HepG2 (cell line): Measurements from ENCODE around the gene SHC1. TPM values are rescaled to one million over a fixed set of nuclear protein-coding genes. Genes with fewer than 3 reads are reported as not detected.

Source experiments
- ATAC-seq: fragments of 200-7000 bp; cut with Tn5 transposase; 3 replicates; pipeline ENCODE4 v1.9.1; 2020; ENCODE audit warnings: mild to moderate bottlenecking, moderate library complexity
- BruUV-seq: library from RNA; stranded (reverse); fragments of 400-500 nt; replicated peaks from 2 replicates; lab custom pipeline; 2021; lab: Mats Ljungman, UMichigan
- CTCF ChIA-PET: fragments of 300-600 bp; formaldehyde crosslinking; extraction: SDS; loops from one replicate; lab custom pipeline; 2021; ENCODE audit warnings: low total read pairs, inconsistent platforms, low intra/inter-chr PET ratio; lab: Yijun Ruan, JAX
- POLR2A ChIA-PET: fragments of 350-600 bp; sonication (Branson Sonifier 250); formaldehyde crosslinking; loops from one replicate; lab custom pipeline; 2020; ENCODE audit warnings: antibody characterized with exemption, inconsistent platforms; lab: Yijun Ruan, JAX
- DNase-seq: peaks from one replicate; pipeline ENCODE4 v3.0.0-alpha.2; 2015; ENCODE audit warnings: low spot score
- FAIRE-seq: peaks from 3 replicates; lab custom pipeline; 2011; peaks lifted over from hg19 to GRCh38; lab: Jason Lieb, UNC
- H2AFZ ChIP-seq: one replicate; pipeline ENCODE4 v1.6.1; 2011; ENCODE audit warnings: low read length, inconsistent platforms
- H3K27ac ChIP-seq: fragments of 300-600 bp; 3 replicates; pipeline ENCODE4 v1.8.0; 2011; ENCODE audit warnings: mixed run types, mild to moderate bottlenecking, mixed read lengths, low read length, inconsistent platforms; ENCODE audit not compliant: insufficient read depth; ENCODE audit errors: extremely low read length
- H3K27me3 ChIP-seq, 2 experiments: fragments of 200-600 bp in 1 of 2; 2 replicates in 1 of 2; 3 replicates in 1 of 2; pipeline versions ENCODE4 v1.6.0 to v1.8.0; 2011; ENCODE audit warnings: low read length in 2 of 2, mild to moderate bottlenecking in 2 of 2, moderate library complexity in 2 of 2, inconsistent platforms in 1 of 2; ENCODE audit not compliant: insufficient read depth in 2 of 2, control insufficient read depth in 1 of 2
- H3K36me3 ChIP-seq, 2 experiments: fragments of 200-600 bp in 1 of 2; replicated peaks in 1 of 2; 2 replicates in 1 of 2; 3 replicates in 1 of 2; pipeline versions ENCODE4 v1.5.1 to v1.8.0; 2011; ENCODE audit warnings: low read length in 2 of 2, inconsistent platforms in 1 of 2; ENCODE audit not compliant: insufficient read depth in 2 of 2, control insufficient read depth in 1 of 2
- H3K4me1 ChIP-seq: 2 replicates; pipeline ENCODE4 v1.5.1; 2012; ENCODE audit warnings: low read length, inconsistent platforms; ENCODE audit not compliant: insufficient read depth
- H3K4me2 ChIP-seq: 2 replicates; pipeline ENCODE4 v1.6.0; 2011; ENCODE audit warnings: low read depth, low read length, inconsistent platforms
- H3K4me3 ChIP-seq, 3 experiments: fragments of 200-600 bp in 1 of 3; sonication (generic), shearing (Covaris generic) in 1 of 3; replicated peaks in 1 of 3; 2 replicates each; pipeline ENCODE4 v1.5.1; 2011 to 2016; ENCODE audit warnings: low read length in 3 of 3, inconsistent platforms in 2 of 3, low read depth in 2 of 3, mild to moderate bottlenecking in 2 of 3, control low read depth in 1 of 3, mixed read lengths in 1 of 3; ENCODE audit not compliant: insufficient read depth in 1 of 3
- H3K79me2 ChIP-seq: one replicate; pipeline ENCODE4 v1.6.1; 2011; ENCODE audit warnings: low read length, inconsistent platforms; ENCODE audit not compliant: insufficient read depth
- H3K9ac ChIP-seq: 2 replicates; pipeline ENCODE4 v1.6.0; 2011; ENCODE audit warnings: mild to moderate bottlenecking, low read depth, low read length, inconsistent platforms; ENCODE audit not compliant: insufficient read depth
- H3K9me3 ChIP-seq: 2 replicates; pipeline ENCODE4 v1.5.1; 2012; ENCODE audit warnings: mild to moderate bottlenecking, low read length
- H4K20me1 ChIP-seq: 2 replicates; pipeline ENCODE4 v1.6.0; 2011; ENCODE audit warnings: inconsistent platforms, mild to moderate bottlenecking, low read length, moderate library complexity; ENCODE audit not compliant: insufficient read depth
- ETV5 ChIP-seq: IDR thresholded peaks from 2 replicates; pipeline ENCODE4 v1.6.1; 2018; ENCODE audit warnings: missing biosample characterization, missing genetic modification reagents, inconsistent platforms, borderline replicate concordance
- KDM3A ChIP-seq: IDR thresholded peaks from 2 replicates; pipeline ENCODE4 v1.6.1; 2018; ENCODE audit warnings: low read depth, missing compliant biosample characterization
- MEIS2 ChIP-seq: sonication (generic); formaldehyde crosslinking; IDR thresholded peaks from 2 replicates; pipeline ENCODE4 v1.9.0; 2021; ENCODE audit warnings: mild to moderate bottlenecking, missing genetic modification reagents
- POGK ChIP-seq: sonication (generic); formaldehyde crosslinking; conservative IDR thresholded peaks from 2 replicates; pipeline ENCODE4 v1.8.0; 2022; ENCODE audit warnings: mild to moderate bottlenecking, moderate library complexity, missing genetic modification reagents
- RAD21 ChIP-seq: fragments of 450-650 bp; formaldehyde crosslinking; IDR thresholded peaks from 2 replicates; pipeline ENCODE4 v1.5.0; 2020; ENCODE audit warnings: mild to moderate bottlenecking
- SRSF4 ChIP-seq: fragments of 200-400 bp; formaldehyde crosslinking; IDR thresholded peaks from one replicate; pipeline ENCODE4 v1.6.1; 2018; ENCODE audit warnings: mild to moderate bottlenecking, low read depth, low read length, moderate library complexity; ENCODE audit not compliant: poor library complexity, severe bottlenecking
- TRIM24 ChIP-seq: sonication (generic); formaldehyde crosslinking; IDR thresholded peaks from 2 replicates; pipeline ENCODE4 v1.8.0; 2022; ENCODE audit warnings: mild to moderate bottlenecking, missing genetic modification reagents
- WIZ ChIP-seq: sonication (generic); formaldehyde crosslinking; IDR thresholded peaks from 2 replicates; pipeline ENCODE4 v1.5.1; 2020; ENCODE audit warnings: mild to moderate bottlenecking, missing genetic modification reagents
- ZFP36L1 ChIP-seq: sonication (generic); formaldehyde crosslinking; IDR thresholded peaks from 2 replicates; pipeline ENCODE4 v1.8.0; 2022; ENCODE audit warnings: mild to moderate bottlenecking, missing genetic modification reagents, moderate library complexity
- ZMAT3 ChIP-seq: sonication (generic); formaldehyde crosslinking; conservative IDR thresholded peaks from 2 replicates; pipeline ENCODE4 v1.7.0; 2021; ENCODE audit warnings: missing genetic modification reagents
- ZNF264 ChIP-seq: sonication (generic); formaldehyde crosslinking; IDR thresholded peaks from 2 replicates; pipeline ENCODE4 v1.4.0; 2020; ENCODE audit warnings: missing genetic modification reagents
- ZNF317 ChIP-seq: sonication (generic); formaldehyde crosslinking; IDR thresholded peaks from 2 replicates; pipeline ENCODE4 v1.5.0; 2020; ENCODE audit warnings: mild to moderate bottlenecking, missing genetic modification reagents
- ZNF557 ChIP-seq: sonication (generic); formaldehyde crosslinking; IDR thresholded peaks from 2 replicates; pipeline ENCODE4 v1.4.0; 2020; ENCODE audit warnings: missing genetic modification reagents
- ZNF709 ChIP-seq: sonication (generic); formaldehyde crosslinking; IDR thresholded peaks from 2 replicates; pipeline ENCODE4 v1.5.0; 2020; ENCODE audit warnings: mild to moderate bottlenecking, missing genetic modification reagents
- WGBS: methylation state at CpG from one replicate; pipeline ENCODE4 v1.1.6; 2017; ENCODE audit warnings: low lambda C conversion rate; 5-methylcytosine and 5-hydroxymethylcytosine counted together
- in situ Hi-C: cut with HindIII; loops from 2 replicates; pipeline ENCODE4 v1.10.0; 2017; ENCODE audit warnings: low pct_unique_long_range_greater_than_20kb; ENCODE audit not compliant: extremely low pct_ligation_motif_present
- intact Hi-C: fragments of 100-400 bp; cut with micrococcal nuclease; formaldehyde crosslinking; loops from one replicate; pipeline ENCODE4 v1.10.0; 2022; ENCODE audit not compliant: unreplicated experiment
- polyA plus RNA-seq, 8 experiments: library from polyadenylated mRNA; depleted of rRNA in 3 of 8; stranded (reverse) in 7 of 8; unstranded in 1 of 8; fragments of >200 nt; fragmentation: Illumina TruSeq in 4 of 8; extraction: Trizol in 4 of 8; gene quantifications; 2 replicates each; pipeline versions ENCODE4 v1.2.1 to v1.2.3, GENCODE V29; 2011 to 2016; ENCODE audit warnings: low read depth in 4 of 8, missing spikeins in 1 of 8, mixed read lengths in 1 of 8; ENCODE audit not compliant: insufficient read depth in 1 of 8
- total RNA-seq, 5 experiments: library from RNA; depleted of rRNA; stranded (reverse); fragments of >200 nt; fragmentation: Illumina TruSeq; extraction: Trizol; gene quantifications; 2 replicates each; pipeline ENCODE4 v1.2.3, GENCODE V29; 2016; ENCODE audit warnings: low read depth in 1 of 5
- TF ChIP-seq, protein P1 (sequence below): sonication (generic); formaldehyde crosslinking; conservative IDR thresholded peaks from 2 replicates; pipeline ENCODE4 v1.5.0; 2020; ENCODE audit warnings: missing genetic modification reagents
- TF ChIP-seq, protein P2 (sequence below): sonication (generic); formaldehyde crosslinking; IDR thresholded peaks from 2 replicates; pipeline ENCODE4 v1.4.0; 2020; ENCODE audit warnings: missing genetic modification reagents

SHC1 gene
- total and polyA plus RNA-seq, 2 of the 13 experiments (the other 11 are each of a cell fraction or from before 2014, with no cell fraction given): 52.0 to 137 TPM

GRCh38 chr1:155000726-155001424, 30.3 kb upstream of the SHC1 start:
- H3K4me2 ChIP-seq: peak overlapping the region; percentile 100
- FAIRE-seq (peak; percentile 70), ATAC-seq (peak; percentile 68), DNase-seq (peak; percentile 93)
- H3K27ac ChIP-seq: peak overlapping the region; percentile 97
- in situ Hi-C loops (no loop called here), intact Hi-C loops (loop anchor here (1.0 to 5.0 kb wide), 4 partner anchors 16 to 444 kb away; partner anchors contain the start of genes PYGO2 and UBE2Q1)
- H2AFZ ChIP-seq: no peak overlapping the region
- no peaks in the 10 kb centered on the region for H3K36me3 ChIP-seq
- no TSS peak for BruUV-seq
- POLR2A ChIA-PET: interaction anchor here (0.6 to 6.7 kb wide), 27 partner anchors 7 to 441 kb away, joined by 3 to 90 read pairs (median 6); partner anchors contain the start of genes ADAM15, FLAD1, LENEP and PBXIP1
- H3K4me3 ChIP-seq: peak overlapping the region; percentile 70 to 86 (median 84)
- CTCF ChIA-PET: interaction anchor here (1.8 to 6.8 kb wide), 2 partner anchors 17 to 83 kb away, joined by 4 to 54 read pairs; no protein-coding TSS in a partner anchor
- H3K9me3 ChIP-seq: no peaks in the 10 kb centered on the region
- H3K9ac ChIP-seq: peak overlapping the region; percentile 83
- WGBS: 0% methylated on average over 8 of the region's 43 CpGs
- H3K4me1 ChIP-seq: peaks cover 37% of the 10 kb centered on the region
- H4K20me1 ChIP-seq: no peaks in the 10 kb centered on the region
- H3K27me3 ChIP-seq: no peaks in the 10 kb centered on the region; a peak in 1 of 5 replicates
- peaks cover 20% of the 10 kb centered on the region for H3K79me2 ChIP-seq
- TF ChIP-seq, protein P1, sequence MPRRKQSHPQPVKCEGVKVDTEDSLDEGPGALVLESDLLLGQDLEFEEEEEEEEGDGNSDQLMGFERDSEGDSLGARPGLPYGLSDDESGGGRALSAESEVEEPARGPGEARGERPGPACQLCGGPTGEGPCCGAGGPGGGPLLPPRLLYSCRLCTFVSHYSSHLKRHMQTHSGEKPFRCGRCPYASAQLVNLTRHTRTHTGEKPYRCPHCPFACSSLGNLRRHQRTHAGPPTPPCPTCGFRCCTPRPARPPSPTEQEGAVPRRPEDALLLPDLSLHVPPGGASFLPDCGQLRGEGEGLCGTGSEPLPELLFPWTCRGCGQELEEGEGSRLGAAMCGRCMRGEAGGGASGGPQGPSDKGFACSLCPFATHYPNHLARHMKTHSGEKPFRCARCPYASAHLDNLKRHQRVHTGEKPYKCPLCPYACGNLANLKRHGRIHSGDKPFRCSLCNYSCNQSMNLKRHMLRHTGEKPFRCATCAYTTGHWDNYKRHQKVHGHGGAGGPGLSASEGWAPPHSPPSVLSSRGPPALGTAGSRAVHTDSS (CRISPR knock-in tag): no peak
- TF ChIP-seq MEIS2 (CRISPR knock-in tag) (peak; percentile 79; the same call in 1 of the 2 replicates), ZNF317 (CRISPR knock-in tag) (0 out of 2 replicates have a peak, but pooled peaks have one; percentile 57), KDM3A (peak; percentile 70; the same call in 1 of the 2 replicates), ZFP36L1 (0 out of 2 replicates have a peak, but pooled peaks have one; percentile 8), ETV5 (CRISPR knock-in tag) (peak; percentile 10), ZNF709 (CRISPR knock-in tag) (no peak), ZMAT3 (peak; percentile 87), WIZ (CRISPR knock-in tag) (no peak), RAD21 (CRISPR knock-in tag) (peak; percentile 56; the same call in 1 of the 2 replicates), POGK (CRISPR knock-in tag) (peak; percentile 81), TRIM24 (no peak), ZNF264 (CRISPR knock-in tag) (no peak), ZNF557 (CRISPR knock-in tag) (no peak), SRSF4 (no peak)
- TF ChIP-seq, protein P2, sequence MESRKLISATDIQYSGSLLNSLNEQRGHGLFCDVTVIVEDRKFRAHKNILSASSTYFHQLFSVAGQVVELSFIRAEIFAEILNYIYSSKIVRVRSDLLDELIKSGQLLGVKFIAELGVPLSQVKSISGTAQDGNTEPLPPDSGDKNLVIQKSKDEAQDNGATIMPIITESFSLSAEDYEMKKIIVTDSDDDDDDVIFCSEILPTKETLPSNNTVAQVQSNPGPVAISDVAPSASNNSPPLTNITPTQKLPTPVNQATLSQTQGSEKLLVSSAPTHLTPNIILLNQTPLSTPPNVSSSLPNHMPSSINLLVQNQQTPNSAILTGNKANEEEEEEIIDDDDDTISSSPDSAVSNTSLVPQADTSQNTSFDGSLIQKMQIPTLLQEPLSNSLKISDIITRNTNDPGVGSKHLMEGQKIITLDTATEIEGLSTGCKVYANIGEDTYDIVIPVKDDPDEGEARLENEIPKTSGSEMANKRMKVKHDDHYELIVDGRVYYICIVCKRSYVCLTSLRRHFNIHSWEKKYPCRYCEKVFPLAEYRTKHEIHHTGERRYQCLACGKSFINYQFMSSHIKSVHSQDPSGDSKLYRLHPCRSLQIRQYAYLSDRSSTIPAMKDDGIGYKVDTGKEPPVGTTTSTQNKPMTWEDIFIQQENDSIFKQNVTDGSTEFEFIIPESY (CRISPR knock-in tag): peak; percentile 42; the same call in 1 of the 2 replicates
